Gastroesophageal sphincter (tissue), 4 donors: ENCODE data around the gene AKAP13. TPM values are rescaled to one million over a fixed set of nuclear protein-coding genes. Genes with fewer than 3 reads are reported as not detected.
A peak's percentile ranks its signal among the peaks of the same experiment; 100 is the strongest.

Experiments used
- ATAC-seq: fragments of 150-250 bp; one replicate; pipeline ENCODE4 v1.9.1; 2016; ENCODE audit warnings: mild to moderate bottlenecking, moderate library complexity
- H3K27ac ChIP-seq, 4 donors: fragments of 200-600 bp; sonication (generic) in 3 of 4; 1 replicate in 3 of 4; 2 replicates in 1 of 4; pipeline ENCODE4 v1.5.1; 2016 to 2019
- H3K27me3 ChIP-seq: fragments of 200-600 bp; sonication (generic); one replicate; pipeline ENCODE4 v1.5.1; 2019
- H3K36me3 ChIP-seq, 2 donors: fragments of 200-600 bp; sonication (generic); one replicate each; pipeline ENCODE4 v1.5.1; 2019; ENCODE audit warnings: control low read depth in 1 of 2
- H3K4me1 ChIP-seq, 3 donors: fragments of 200-600 bp; sonication (generic); 1 replicate in 2 of 3; 2 replicates in 1 of 3; pipeline ENCODE4 v1.5.1; 2016 to 2019; ENCODE audit warnings: control low read depth in 2 of 3
- H3K4me3 ChIP-seq, 2 donors: fragments of 200-600 bp; sonication (generic); one replicate each; pipeline ENCODE4 v1.5.1; 2019; ENCODE audit warnings: mild to moderate bottlenecking in 1 of 2, moderate library complexity in 1 of 2
- H3K9me3 ChIP-seq, 3 donors: fragments of 200-600 bp; sonication (generic); one replicate each; pipeline ENCODE4 v1.5.1; 2017 to 2019; ENCODE audit warnings: control low read depth in 2 of 3
- EP300 ChIP-seq: sonication (generic); formaldehyde crosslinking; IDR thresholded peaks from one replicate; pipeline ENCODE4 v1.6.1; 2017; ENCODE audit warnings: antibody characterized with exemption, mild to moderate bottlenecking
- POLR2A ChIP-seq, 2 donors: fragments of 450-650 bp; IDR thresholded peaks; one replicate each; pipeline ENCODE4 v1.6.1; 2017; ENCODE audit warnings: antibody characterized with exemption in 2 of 2, mild to moderate bottlenecking in 2 of 2, moderate library complexity in 1 of 2
- POLR2AphosphoS5 ChIP-seq: sonication (generic); formaldehyde crosslinking; IDR thresholded peaks from one replicate; pipeline ENCODE4 v1.6.1; 2017; ENCODE audit warnings: antibody characterized with exemption
- WGBS, 2 donors: methylation state at CpG; one replicate each; pipeline ENCODE4 v1.1.5; 2018; ENCODE audit warnings: low coverage in 1 of 2; 5-methylcytosine and 5-hydroxymethylcytosine counted together
- total RNA-seq, 4 donors: library from RNA; depleted of rRNA; stranded (reverse); fragments of >200 nt; gene quantifications; one replicate each; pipeline ENCODE4 v1.1.0, GENCODE V29; 2016
- TF ChIP-seq, protein P1 (sequence below), 4 experiments: fragments of 200-600 bp in 2 of 4; fragments of 450-650 bp in 2 of 4; sonication (generic) in 1 of 4; IDR thresholded peaks; one replicate each; pipeline ENCODE4 v1.5.1; 2017 to 2019; ENCODE audit warnings: antibody characterized with exemption in 4 of 4, mild to moderate bottlenecking in 2 of 4, moderate library complexity in 2 of 4

AKAP13 gene
- total RNA-seq, 4 donors from 2014 or later = 196 to 252 (median 215) TPM

DNA sequence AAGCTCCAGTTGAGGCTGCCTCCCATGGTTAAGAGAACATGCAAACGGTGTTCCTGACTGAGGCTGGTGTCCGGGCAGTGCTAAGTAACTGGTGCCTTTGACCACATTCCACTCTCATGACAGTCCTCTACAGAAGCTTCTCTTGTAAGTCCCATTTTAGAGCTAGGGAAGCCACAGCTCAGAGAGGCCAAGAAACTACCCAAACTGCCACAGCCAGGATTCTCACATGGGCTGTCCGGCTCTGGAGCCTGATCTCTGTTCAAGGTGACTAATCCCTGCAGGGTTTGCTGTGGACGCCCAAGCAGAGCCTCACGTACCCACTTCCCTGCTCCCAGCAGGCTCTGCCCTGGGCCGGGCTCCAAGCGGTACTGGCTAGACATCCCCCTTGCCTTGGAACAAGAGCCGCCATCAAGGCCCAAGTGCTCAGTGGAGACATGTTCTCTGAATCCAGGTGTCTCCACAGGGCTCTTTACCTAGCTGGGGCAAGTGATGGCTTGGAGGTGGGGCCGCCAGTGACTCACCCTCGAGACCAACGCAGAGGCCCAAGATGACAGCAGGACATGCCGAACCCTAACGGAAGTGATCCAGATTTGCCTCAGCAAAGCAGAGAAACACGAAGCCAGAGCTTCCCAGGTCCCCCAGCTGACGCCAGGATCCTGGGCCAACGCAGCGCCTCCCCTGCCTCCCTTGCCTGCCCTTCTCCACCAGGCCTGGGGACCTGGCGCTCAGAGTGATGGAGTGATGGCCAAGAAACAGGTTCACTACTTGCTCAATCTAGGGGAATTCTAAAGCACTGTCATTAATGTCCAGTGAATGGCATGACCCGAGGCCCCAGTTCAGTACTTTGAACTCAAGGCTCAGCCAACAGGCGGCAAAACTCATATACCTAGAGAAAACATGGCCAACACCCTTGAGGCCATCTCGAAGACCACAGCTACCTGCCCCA is 390.0 kb downstream of the AKAP13 start:
- H3K36me3 ChIP-seq = peaks cover 0 to 19% of the 10 kb centered on the region in 2 donors
- 85% methylated on average over 4 of the region's 21 CpGs; no CpG with 5 or more reads in 1 of the 2 donors for WGBS, 2 donors
- ATAC-seq = no peak
- H3K4me3 ChIP-seq = no peak overlapping the region
- H3K9me3 ChIP-seq = no peaks in the 10 kb centered on the region
- TF ChIP-seq EP300 (no peak), POLR2AphosphoS5 (no peak), POLR2A (IDR thresholded peaks at IDR 0.05) (no peak)
- TF ChIP-seq, protein P1, sequence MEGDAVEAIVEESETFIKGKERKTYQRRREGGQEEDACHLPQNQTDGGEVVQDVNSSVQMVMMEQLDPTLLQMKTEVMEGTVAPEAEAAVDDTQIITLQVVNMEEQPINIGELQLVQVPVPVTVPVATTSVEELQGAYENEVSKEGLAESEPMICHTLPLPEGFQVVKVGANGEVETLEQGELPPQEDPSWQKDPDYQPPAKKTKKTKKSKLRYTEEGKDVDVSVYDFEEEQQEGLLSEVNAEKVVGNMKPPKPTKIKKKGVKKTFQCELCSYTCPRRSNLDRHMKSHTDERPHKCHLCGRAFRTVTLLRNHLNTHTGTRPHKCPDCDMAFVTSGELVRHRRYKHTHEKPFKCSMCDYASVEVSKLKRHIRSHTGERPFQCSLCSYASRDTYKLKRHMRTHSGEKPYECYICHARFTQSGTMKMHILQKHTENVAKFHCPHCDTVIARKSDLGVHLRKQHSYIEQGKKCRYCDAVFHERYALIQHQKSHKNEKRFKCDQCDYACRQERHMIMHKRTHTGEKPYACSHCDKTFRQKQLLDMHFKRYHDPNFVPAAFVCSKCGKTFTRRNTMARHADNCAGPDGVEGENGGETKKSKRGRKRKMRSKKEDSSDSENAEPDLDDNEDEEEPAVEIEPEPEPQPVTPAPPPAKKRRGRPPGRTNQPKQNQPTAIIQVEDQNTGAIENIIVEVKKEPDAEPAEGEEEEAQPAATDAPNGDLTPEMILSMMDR (IDR thresholded peaks at IDR 0.05) = no peak
- H3K27me3 ChIP-seq = no peaks in the 10 kb centered on the region
- peak overlapping the region in 1 of 4 donors; percentile 10 for H3K27ac ChIP-seq
- H3K4me1 ChIP-seq = peaks cover 0 to 45% (median 7%) of the 10 kb centered on the region in 3 donors

DNA sequence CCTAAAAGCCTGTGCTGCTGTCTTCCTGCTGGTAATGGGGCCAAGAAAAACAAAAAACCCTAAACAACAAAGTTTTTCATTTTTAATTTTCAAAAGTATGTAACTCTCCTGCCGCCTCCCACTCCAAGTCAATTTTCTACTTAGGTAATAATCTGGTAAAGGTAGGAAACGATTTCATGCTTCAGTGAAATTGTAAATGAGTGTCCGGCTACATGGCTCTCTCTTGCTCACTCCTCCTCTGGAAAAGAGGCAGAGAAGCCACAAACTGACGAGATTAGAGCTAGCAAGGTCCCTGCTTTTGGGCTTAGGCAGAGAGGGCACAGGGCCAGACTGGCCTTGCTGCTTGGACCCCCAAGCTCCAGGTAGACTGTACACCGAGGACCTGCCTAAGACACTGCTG is 390.9 kb downstream of the AKAP13 start:
- Histone ChIP-seq H3K9me3 (no peaks in the 10 kb centered on the region), H3K27ac (peak overlapping the region in 3 of 4 donors; percentile 16 to 59 (median 45)), H3K4me1 (peaks cover 0 to 39% (median 7%) of the 10 kb centered on the region in 3 donors), H3K36me3 (peaks cover 0 to 19% of the 10 kb centered on the region in 2 donors), H3K27me3 (no peaks in the 10 kb centered on the region), H3K4me3 (no peak overlapping the region)
- 80 to 84% methylated on average over 4 to 5 of the region's 5 CpGs for WGBS, 2 donors
- no peak for TF ChIP-seq POLR2AphosphoS5
- TF ChIP-seq EP300 = no peak
- TF ChIP-seq, protein P1 (IDR thresholded peaks at IDR 0.05) = no peak
- TF ChIP-seq POLR2A (IDR thresholded peaks at IDR 0.05) = no peak
- ATAC-seq = no peak

DNA sequence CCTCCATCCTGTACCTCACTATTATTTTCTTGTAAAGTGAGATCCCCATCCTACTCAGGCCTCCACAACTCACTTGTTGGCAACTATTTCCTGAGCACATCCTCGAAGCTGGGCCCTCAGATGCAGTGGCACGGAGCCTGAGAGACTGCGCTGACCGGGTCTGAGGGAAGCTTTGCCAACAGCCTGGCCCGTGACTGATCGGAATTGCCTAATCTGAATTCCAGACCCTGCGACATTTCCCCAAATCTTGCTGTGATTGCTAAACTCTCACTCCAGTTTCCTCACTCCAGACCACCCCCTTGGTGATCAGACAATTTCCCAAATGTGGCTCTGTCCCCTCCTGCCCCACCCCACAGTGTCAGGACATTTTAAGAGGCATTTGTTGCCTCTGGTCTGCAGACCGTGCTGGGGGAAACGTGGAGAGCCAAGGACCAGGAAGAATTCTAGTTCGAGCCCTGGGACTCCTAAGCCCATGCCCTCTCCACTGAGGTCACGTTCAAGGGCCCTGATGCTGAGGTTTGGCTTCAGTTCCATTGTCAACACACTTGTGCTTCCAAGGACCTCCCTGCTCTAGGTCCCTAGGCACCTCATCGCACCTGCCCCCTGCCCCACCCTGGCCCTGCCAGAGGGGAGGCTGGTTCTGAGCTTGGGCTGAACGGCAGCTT is 391.5 kb downstream of the AKAP13 start:
- no peaks in the 10 kb centered on the region for H3K27me3 ChIP-seq
- no peaks in the 10 kb centered on the region for H3K9me3 ChIP-seq
- WGBS, 2 donors = 55 to 61% methylated on average over 5 to 6 of the region's 13 CpGs
- ATAC-seq = peak; percentile 86
- no peak overlapping the region for H3K4me3 ChIP-seq
- peak; percentile 85 for TF ChIP-seq POLR2AphosphoS5
- TF ChIP-seq POLR2A (IDR thresholded peaks at IDR 0.05) = no peak
- TF ChIP-seq EP300 = no peak
- TF ChIP-seq, protein P1 (IDR thresholded peaks at IDR 0.05) = no peak
- H3K27ac ChIP-seq = peak overlapping the region in 3 of 4 donors; percentile 59 to 60 (median 59)
- peaks cover 0 to 19% of the 10 kb centered on the region in 2 donors for H3K36me3 ChIP-seq
- peaks cover 0 to 33% (median 7%) of the 10 kb centered on the region in 3 donors for H3K4me1 ChIP-seq

DNA sequence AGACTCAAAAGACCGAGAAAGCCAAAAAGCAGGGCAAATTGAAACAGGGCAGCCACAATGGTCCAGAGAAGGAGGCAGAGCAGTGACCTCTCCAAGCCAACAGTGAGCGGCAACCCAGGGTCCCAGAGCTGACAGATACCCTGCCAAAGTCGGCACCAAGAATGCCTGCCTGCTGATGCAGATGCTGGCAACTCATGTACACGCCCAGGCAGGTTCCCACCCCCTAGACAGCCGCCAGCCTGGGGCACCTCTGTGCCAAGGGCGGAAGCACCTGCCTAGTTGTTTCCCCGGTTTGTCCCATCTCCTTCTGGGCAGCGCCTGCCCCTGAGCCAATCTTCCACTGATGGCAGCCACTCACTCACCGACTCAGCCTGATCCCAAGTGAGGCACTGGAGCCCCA is 392.3 kb downstream of the AKAP13 start:
- H3K9me3 ChIP-seq = no peaks in the 10 kb centered on the region
- peaks cover 0 to 36% (median 7%) of the 10 kb centered on the region in 3 donors for H3K4me1 ChIP-seq
- H3K27me3 ChIP-seq = no peaks in the 10 kb centered on the region
- H3K36me3 ChIP-seq = peaks cover 0 to 19% of the 10 kb centered on the region in 2 donors
- no peak overlapping the region for H3K4me3 ChIP-seq
- H3K27ac ChIP-seq = peak overlapping the region in 3 of 4 donors; percentile 59 to 60 (median 59)
- TF ChIP-seq POLR2A (IDR thresholded peaks at IDR 0.05) = no peak
- TF ChIP-seq EP300 = no peak
- TF ChIP-seq, protein P1 (IDR thresholded peaks at IDR 0.05) = no peak
- TF ChIP-seq POLR2AphosphoS5 = no peak
- no peak for ATAC-seq
- WGBS, 2 donors = 90% methylated on average over 2 of the region's 9 CpGs; no CpG with 5 or more reads in 1 of the 2 donors
